Stimulated activated CD8-positive, alpha-beta memory T cell treated with anti-CD3 and anti-CD28 coated beads, Interleukin-7, amount 100 ng/mL, for 24 hours (primary cell): ENCODE results near the gene ANTXR1.
"Not testable (repeated sequence)": the region's sequence is repeated elsewhere in the genome, so short reads cannot be mapped to it uniquely, and the experiment has no call there.

Experiments
- DNase-seq: peaks from one replicate; pipeline ENCODE4 v3.0.0-alpha.2; 2020; ENCODE audit warnings: low read depth

Gene ANTXR1

GRCh38 chr2:69165091-69165880, 152.3 kb downstream of the ANTXR1 start:
- no peak for DNase-seq

- DNase-seq: no peak
These were observed 153.5 kb downstream of the ANTXR1 start for GRCh38 chr2:69166465-69166811.

GRCh38 chr2:69166812-69167468, 154.0 kb downstream of the ANTXR1 start:
- DNase-seq: no peak

GRCh38 chr2:69167469-69167822, 154.5 kb downstream of the ANTXR1 start:
- DNase-seq: no peak

GRCh38 chr2:69168144-69168813, 155.3 kb downstream of the ANTXR1 start:
- DNase-seq: no peak

- no peak for DNase-seq
These were observed 156.1 kb downstream of the ANTXR1 start for GRCh38 chr2:69168950-69169654.

GRCh38 chr2:69169655-69170389, 156.8 kb downstream of the ANTXR1 start:
- DNase-seq: no peak

- DNase-seq: no peak
These were observed 157.7 kb downstream of the ANTXR1 start for GRCh38 chr2:69170661-69171060.

GRCh38 chr2:69171116-69171896, 158.3 kb downstream of the ANTXR1 start:
- no peak for DNase-seq

- no peak for DNase-seq
These were observed 159.0 kb downstream of the ANTXR1 start for GRCh38 chr2:69171897-69172525.

- DNase-seq: no peak
These were observed 160.7 kb downstream of the ANTXR1 start for GRCh38 chr2:69173706-69174105.

GRCh38 chr2:69174211-69174610, 161.2 kb downstream of the ANTXR1 start:
- DNase-seq: not testable (repeated sequence)

- DNase-seq: no peak
These were observed 163.1 kb downstream of the ANTXR1 start for GRCh38 chr2:69175790-69176715.

- no peak for DNase-seq
These were observed 164.2 kb downstream of the ANTXR1 start for GRCh38 chr2:69177063-69177771.

- DNase-seq: no peak
These were observed 165.0 kb downstream of the ANTXR1 start for GRCh38 chr2:69177785-69178636.

- no peak for DNase-seq
These were observed 165.8 kb downstream of the ANTXR1 start for GRCh38 chr2:69178756-69179155.

GRCh38 chr2:69180227-69180626, 167.2 kb downstream of the ANTXR1 start:
- no peak for DNase-seq

GRCh38 chr2:69180974-69181373, 168.0 kb downstream of the ANTXR1 start:
- DNase-seq: no peak
